PC-9 (cell line): ENCODE results near the gene SLC10A6. TPM values are rescaled to one million over a fixed set of nuclear protein-coding genes. Genes with fewer than 3 reads are reported as not detected.

Source experiments
- BruUV-seq: library from RNA; stranded (reverse); fragments of 400-500 nt; replicated peaks from 2 replicates; lab custom pipeline; 2021; lab: Mats Ljungman, UMichigan
- CTCF ChIA-PET: fragments of 300-600 bp; sonication (Branson Sonifier 250); formaldehyde crosslinking; loops from one replicate; lab custom pipeline; 2022; ENCODE audit warnings: antibody characterized with exemption; lab: Charles Lee
- POLR2A ChIA-PET: fragments of 300-600 bp; sonication (Branson Sonifier 250); formaldehyde crosslinking; loops from one replicate; lab custom pipeline; 2022; ENCODE audit warnings: antibody characterized with exemption; ENCODE audit not compliant: unreplicated experiment; lab: Charles Lee
- DNase-seq, 2 experiments: peaks; one replicate each; pipeline versions ENCODE4 v3.0.0 to v3.0.0-alpha.2; 2015 to 2022; ENCODE audit warnings: mixed read lengths in 1 of 2
- H2AFZ ChIP-seq: fragments of 200-600 bp; sonication (generic); 2 replicates; pipeline ENCODE4 v1.8.1; 2017; ENCODE audit warnings: antibody characterized with exemption
- H3F3A ChIP-seq: fragments of 200-600 bp; sonication (generic); 2 replicates; pipeline ENCODE4 v1.8.1; 2017; ENCODE audit warnings: antibody characterized with exemption, mild to moderate bottlenecking, low read depth; ENCODE audit not compliant: insufficient read depth
- H3K27ac ChIP-seq: fragments of 200-600 bp; sonication (generic); 2 replicates; pipeline ENCODE4 v1.6.1; 2016; ENCODE audit warnings: mixed run types
- H3K27me3 ChIP-seq: fragments of 200-600 bp; sonication (generic); 2 replicates; pipeline ENCODE4 v1.6.1; 2016; ENCODE audit warnings: low read depth, mixed run types; ENCODE audit not compliant: insufficient read depth
- H3K36me3 ChIP-seq: fragments of 200-600 bp; sonication (generic); 2 replicates; pipeline ENCODE4 v1.6.1; 2016; ENCODE audit warnings: low read depth, mixed run types
- H3K4me1 ChIP-seq: fragments of 200-600 bp; sonication (generic); replicated peaks from 2 replicates; pipeline ENCODE4 v1.6.1; 2016; ENCODE audit warnings: mixed run types; ENCODE audit not compliant: insufficient read depth
- H3K4me2 ChIP-seq: fragments of 200-600 bp; sonication (generic); 2 replicates; pipeline ENCODE4 v1.6.1; 2017; ENCODE audit warnings: mixed run types
- H3K4me3 ChIP-seq: fragments of 200-600 bp; sonication (generic); 2 replicates; pipeline ENCODE4 v1.6.1; 2016; ENCODE audit warnings: mixed run types
- H3K79me2 ChIP-seq: fragments of 200-600 bp; sonication (generic); 2 replicates; pipeline ENCODE4 v1.6.1; 2017; ENCODE audit warnings: low read depth, mixed run types
- H3K9me2 ChIP-seq: fragments of 200-600 bp; sonication (generic); 2 replicates; pipeline ENCODE4 v1.8.1; 2017; ENCODE audit warnings: mild to moderate bottlenecking; ENCODE audit not compliant: insufficient read depth
- H3K9me3 ChIP-seq: fragments of 200-600 bp; sonication (generic); 2 replicates; pipeline ENCODE4 v1.8.1; 2016; ENCODE audit warnings: low read depth; ENCODE audit not compliant: insufficient read depth
- H4K20me1 ChIP-seq: fragments of 200-600 bp; sonication (generic); 2 replicates; pipeline ENCODE4 v1.8.1; 2017; ENCODE audit not compliant: insufficient read depth
- CTCF ChIP-seq: fragments of 200-600 bp; sonication (generic); conservative IDR thresholded peaks from 2 replicates; pipeline ENCODE4 v1.6.1; 2017; ENCODE audit warnings: mixed run types, antibody characterized with exemption, mild to moderate bottlenecking, moderate library complexity
- EZH2 ChIP-seq: fragments of 200-600 bp; sonication (generic); IDR thresholded peaks from 2 replicates; pipeline ENCODE4 v1.8.0; 2017; ENCODE audit warnings: antibody characterized with exemption, low read depth
- intact Hi-C: fragments of 100-400 bp; cut with micrococcal nuclease; formaldehyde crosslinking; loops from one replicate; pipeline ENCODE4 v1.10.0; 2022; ENCODE audit not compliant: unreplicated experiment
- total RNA-seq: library from RNA; stranded (reverse); gene quantifications from 2 replicates; pipeline ENCODE4 v1.2.3, GENCODE V29; 2021

The SLC10A6 gene
- total RNA-seq, 1 experiment from 2014 or later = not detected

DNA sequence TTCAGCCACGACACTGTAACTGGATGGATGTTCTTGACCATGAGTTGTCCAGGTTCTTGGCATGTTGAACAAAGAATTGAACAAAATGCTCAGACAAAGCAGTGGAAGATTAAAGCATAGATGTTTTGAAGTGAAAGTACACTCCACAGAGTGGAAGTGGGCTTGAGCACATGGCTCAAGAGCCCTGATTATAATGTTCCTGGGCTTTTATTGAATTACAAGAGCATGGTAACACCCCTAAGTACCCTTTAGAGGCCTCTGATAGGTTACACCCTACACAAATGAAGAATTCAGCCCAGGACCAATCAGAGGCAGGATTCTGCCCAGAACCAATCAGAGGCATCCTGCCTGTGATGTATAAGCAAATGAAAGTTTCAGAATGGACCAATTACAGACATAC, 33.5 kb downstream of the SLC10A6 start:
- Histone ChIP-seq H3K36me3 (no peaks in the 10 kb centered on the region), H3K4me2 (no peak overlapping the region), H3K4me3 (no peak overlapping the region), H3K27me3 (no peaks in the 10 kb centered on the region), H3K9me2 (no peaks in the 10 kb centered on the region), H3K9me3 (no peaks in the 10 kb centered on the region), H3K4me1 (no peaks in the 10 kb centered on the region), H3K27ac (no peak overlapping the region), H3K79me2 (no peaks in the 10 kb centered on the region), H3F3A (no peaks in the 10 kb centered on the region), H2AFZ (no peak overlapping the region), H4K20me1 (no peaks in the 10 kb centered on the region)
- TF ChIP-seq EZH2 = no peak
- TF ChIP-seq CTCF = no peak
- BruUV-seq = no TSS peak
- intact Hi-C loops = no loop called here
- ChIA-PET POLR2A (no interaction called here), CTCF (no interaction called here)
- no peak for DNase-seq

DNA sequence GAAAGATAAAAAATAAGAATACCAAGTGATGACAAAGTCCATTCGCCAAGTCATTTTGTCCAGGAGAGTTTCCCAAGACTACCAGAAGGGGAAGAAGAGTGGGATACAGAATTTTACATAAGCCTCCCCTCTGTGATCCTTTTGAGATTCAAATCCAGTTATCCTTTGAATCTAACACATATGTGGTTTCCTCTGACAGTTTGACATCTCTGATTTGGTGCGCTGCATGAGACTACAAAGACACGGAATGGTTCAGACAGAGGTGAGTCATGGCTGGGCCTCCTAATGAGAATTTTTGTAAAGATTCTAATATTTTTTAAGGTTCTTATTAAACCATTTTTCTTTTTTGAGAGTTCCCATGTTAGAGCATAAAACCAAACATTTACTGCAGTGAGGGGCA, 38.3 kb downstream of the SLC10A6 start:
- intact Hi-C loops = no loop called here
- no TSS peak for BruUV-seq
- H3K4me3 ChIP-seq = no peak overlapping the region
- no peaks in the 10 kb centered on the region for H3K36me3 ChIP-seq
- ChIA-PET CTCF (no interaction called here), POLR2A (no interaction called here)
- no peak for DNase-seq
- TF ChIP-seq CTCF (no peak), EZH2 (no peak)
- H3K79me2 ChIP-seq = no peaks in the 10 kb centered on the region
- H3K9me2 ChIP-seq = no peaks in the 10 kb centered on the region
- no peaks in the 10 kb centered on the region for H3K9me3 ChIP-seq
- H2AFZ ChIP-seq = no peak overlapping the region
- H3K4me1 ChIP-seq = no peaks in the 10 kb centered on the region
- H3K4me2 ChIP-seq = no peak overlapping the region
- no peaks in the 10 kb centered on the region for H3K27me3 ChIP-seq
- no peaks in the 10 kb centered on the region for H3F3A ChIP-seq
- H4K20me1 ChIP-seq = no peaks in the 10 kb centered on the region
- H3K27ac ChIP-seq = no peak overlapping the region

DNA sequence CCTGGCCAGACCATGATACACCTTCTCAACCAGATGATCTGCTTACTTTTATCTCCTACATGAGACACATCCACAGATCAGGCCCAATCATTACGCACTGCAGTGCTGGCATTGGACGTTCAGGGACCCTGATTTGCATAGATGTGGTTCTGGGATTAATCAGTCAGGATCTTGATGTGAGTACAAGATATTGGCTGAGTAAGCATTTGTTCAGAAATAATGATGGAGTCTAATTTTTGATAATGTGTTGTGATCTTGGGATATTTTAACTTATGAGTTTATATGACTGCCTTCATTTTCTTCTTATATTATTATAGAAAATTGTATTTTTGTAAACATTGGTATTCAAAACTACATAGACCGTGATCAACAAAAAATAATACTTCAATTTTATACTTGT, 39.4 kb downstream of the SLC10A6 start:
- H3K4me2 ChIP-seq = no peak overlapping the region
- DNase-seq = no peak
- H3K27me3 ChIP-seq = no peaks in the 10 kb centered on the region
- TF ChIP-seq EZH2 (no peak), CTCF (no peak)
- H3K27ac ChIP-seq = no peak overlapping the region
- CTCF ChIA-PET = no interaction called here
- intact Hi-C loops = no loop called here
- no peak overlapping the region for H2AFZ ChIP-seq
- no TSS peak for BruUV-seq
- no peaks in the 10 kb centered on the region for H4K20me1 ChIP-seq
- H3K4me3 ChIP-seq = no peak overlapping the region
- no peaks in the 10 kb centered on the region for H3K79me2 ChIP-seq
- POLR2A ChIA-PET = no interaction called here
- no peaks in the 10 kb centered on the region for H3K4me1 ChIP-seq
- H3F3A ChIP-seq = no peaks in the 10 kb centered on the region
- no peaks in the 10 kb centered on the region for H3K9me2 ChIP-seq
- no peaks in the 10 kb centered on the region for H3K36me3 ChIP-seq
- H3K9me3 ChIP-seq = no peaks in the 10 kb centered on the region
